ENCODE measurements around the gene TPRG1.

DNA sequence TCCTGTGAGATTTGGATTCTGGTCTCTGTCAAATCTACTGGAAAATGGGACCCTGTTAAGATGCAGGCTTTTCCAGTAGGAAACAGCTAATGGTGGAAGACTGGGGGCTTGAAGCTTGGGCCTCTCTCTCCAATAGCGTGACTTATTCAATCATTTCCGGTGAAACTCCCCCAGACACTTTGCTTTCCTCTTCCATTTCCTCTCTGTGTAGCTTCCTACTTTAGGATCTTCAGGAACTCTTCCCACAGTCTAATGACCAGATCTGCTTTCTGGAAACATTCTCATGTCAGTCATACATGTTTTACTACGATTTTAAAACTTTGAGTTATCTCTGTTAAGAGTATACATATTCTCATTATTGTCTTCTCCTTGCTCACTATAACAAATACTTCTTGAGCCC is 28.0 kb upstream of the TPRG1 start:
- TF ChIP-seq CTCF (conservative IDR thresholded peaks at IDR 0.05; ENCODE audit: low read depth, low read length) (no peak), EZH2 (IDR thresholded peaks at IDR 0.05; ENCODE audit: borderline replicate concordance, low read depth, low read length, poor library complexity, severe bottlenecking) (no peak)

All from A673 (cell line).